GM23338 (cell line): Measurements from ENCODE around the gene TIMM23.

ENCODE experiments used
- EZH2 ChIP-seq: fragments of 200-600 bp; sonication (generic); IDR thresholded peaks from one replicate; pipeline ENCODE4 v1.8.0; 2017; ENCODE audit warnings: antibody characterized with exemption, mild to moderate bottlenecking, low read depth; ENCODE audit not compliant: unreplicated experiment
- POLR2AphosphoS5 ChIP-seq: IDR thresholded peaks from 2 replicates; pipeline ENCODE4 v1.6.1; 2016; ENCODE audit warnings: antibody characterized with exemption, low read depth
- REST ChIP-seq: IDR thresholded peaks from one replicate; pipeline ENCODE4 v1.6.1; 2018; ENCODE audit warnings: antibody characterized with exemption; ENCODE audit not compliant: unreplicated experiment
- ZNF114 ChIP-seq: fragments of 250-450 bp; sonication (Bioruptor Pico); IDR thresholded peaks from 2 replicates; pipeline ENCODE4 v1.5.0; 2020; ENCODE audit warnings: mild to moderate bottlenecking, moderate library complexity
- TF ChIP-seq, protein P1 (sequence below), 2 experiments: fragments of 200-600 bp in 1 of 2; sonication (generic) in 1 of 2; conservative IDR thresholded peaks; 2 replicates each; pipeline versions ENCODE4 v1.5.1 to v1.6.1; 2016 to 2017; ENCODE audit warnings: antibody characterized with exemption in 2 of 2, low read depth in 2 of 2, mild to moderate bottlenecking in 2 of 2, moderate library complexity in 1 of 2

- TF ChIP-seq, protein P1, sequence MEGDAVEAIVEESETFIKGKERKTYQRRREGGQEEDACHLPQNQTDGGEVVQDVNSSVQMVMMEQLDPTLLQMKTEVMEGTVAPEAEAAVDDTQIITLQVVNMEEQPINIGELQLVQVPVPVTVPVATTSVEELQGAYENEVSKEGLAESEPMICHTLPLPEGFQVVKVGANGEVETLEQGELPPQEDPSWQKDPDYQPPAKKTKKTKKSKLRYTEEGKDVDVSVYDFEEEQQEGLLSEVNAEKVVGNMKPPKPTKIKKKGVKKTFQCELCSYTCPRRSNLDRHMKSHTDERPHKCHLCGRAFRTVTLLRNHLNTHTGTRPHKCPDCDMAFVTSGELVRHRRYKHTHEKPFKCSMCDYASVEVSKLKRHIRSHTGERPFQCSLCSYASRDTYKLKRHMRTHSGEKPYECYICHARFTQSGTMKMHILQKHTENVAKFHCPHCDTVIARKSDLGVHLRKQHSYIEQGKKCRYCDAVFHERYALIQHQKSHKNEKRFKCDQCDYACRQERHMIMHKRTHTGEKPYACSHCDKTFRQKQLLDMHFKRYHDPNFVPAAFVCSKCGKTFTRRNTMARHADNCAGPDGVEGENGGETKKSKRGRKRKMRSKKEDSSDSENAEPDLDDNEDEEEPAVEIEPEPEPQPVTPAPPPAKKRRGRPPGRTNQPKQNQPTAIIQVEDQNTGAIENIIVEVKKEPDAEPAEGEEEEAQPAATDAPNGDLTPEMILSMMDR (conservative IDR thresholded peaks at IDR 0.05; ENCODE audit: low read depth in 2 of 2): peak; percentile 72 to 77
- no peak for TF ChIP-seq EZH2
- TF ChIP-seq REST: no peak
- TF ChIP-seq POLR2AphosphoS5: no peak
- TF ChIP-seq ZNF114 (CRISPR knock-in tag): no peak
Observed at GRCh38 chr10:46028584-46029460, 56.5 kb downstream of the TIMM23 start.
